ENCODE results near the gene UBL5.

- TF ChIP-seq, protein P1, sequence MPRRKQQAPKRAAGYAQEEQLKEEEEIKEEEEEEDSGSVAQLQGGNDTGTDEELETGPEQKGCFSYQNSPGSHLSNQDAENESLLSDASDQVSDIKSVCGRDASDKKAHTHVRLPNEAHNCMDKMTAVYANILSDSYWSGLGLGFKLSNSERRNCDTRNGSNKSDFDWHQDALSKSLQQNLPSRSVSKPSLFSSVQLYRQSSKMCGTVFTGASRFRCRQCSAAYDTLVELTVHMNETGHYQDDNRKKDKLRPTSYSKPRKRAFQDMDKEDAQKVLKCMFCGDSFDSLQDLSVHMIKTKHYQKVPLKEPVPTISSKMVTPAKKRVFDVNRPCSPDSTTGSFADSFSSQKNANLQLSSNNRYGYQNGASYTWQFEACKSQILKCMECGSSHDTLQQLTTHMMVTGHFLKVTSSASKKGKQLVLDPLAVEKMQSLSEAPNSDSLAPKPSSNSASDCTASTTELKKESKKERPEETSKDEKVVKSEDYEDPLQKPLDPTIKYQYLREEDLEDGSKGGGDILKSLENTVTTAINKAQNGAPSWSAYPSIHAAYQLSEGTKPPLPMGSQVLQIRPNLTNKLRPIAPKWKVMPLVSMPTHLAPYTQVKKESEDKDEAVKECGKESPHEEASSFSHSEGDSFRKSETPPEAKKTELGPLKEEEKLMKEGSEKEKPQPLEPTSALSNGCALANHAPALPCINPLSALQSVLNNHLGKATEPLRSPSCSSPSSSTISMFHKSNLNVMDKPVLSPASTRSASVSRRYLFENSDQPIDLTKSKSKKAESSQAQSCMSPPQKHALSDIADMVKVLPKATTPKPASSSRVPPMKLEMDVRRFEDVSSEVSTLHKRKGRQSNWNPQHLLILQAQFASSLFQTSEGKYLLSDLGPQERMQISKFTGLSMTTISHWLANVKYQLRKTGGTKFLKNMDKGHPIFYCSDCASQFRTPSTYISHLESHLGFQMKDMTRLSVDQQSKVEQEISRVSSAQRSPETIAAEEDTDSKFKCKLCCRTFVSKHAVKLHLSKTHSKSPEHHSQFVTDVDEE (CRISPR knock-in tag; IDR thresholded peaks at IDR 0.05): no peak
- TF ChIP-seq PPARA (CRISPR knock-in tag; IDR thresholded peaks at IDR 0.05; ENCODE audit: borderline replicate concordance) (no peak), GLIS3 (CRISPR knock-in tag; IDR thresholded peaks at IDR 0.05) (no peak), PATZ1 (CRISPR knock-in tag; IDR thresholded peaks at IDR 0.05; ENCODE audit: borderline replicate concordance) (no peak), RARB (CRISPR knock-in tag; IDR thresholded peaks at IDR 0.05) (no peak), ISL1 (CRISPR knock-in tag; IDR thresholded peaks at IDR 0.05) (no peak), POU6F1 (CRISPR knock-in tag; IDR thresholded peaks at IDR 0.05; ENCODE audit: borderline replicate concordance, low read depth) (no peak), ZC3H10 (CRISPR knock-in tag; IDR thresholded peaks at IDR 0.05) (no peak), TOX (CRISPR knock-in tag; IDR thresholded peaks at IDR 0.05; ENCODE audit: borderline replicate concordance) (no peak), BACH2 (CRISPR knock-in tag; IDR thresholded peaks at IDR 0.05; ENCODE audit: borderline replicate concordance) (no peak), ZFP3 (CRISPR knock-in tag; IDR thresholded peaks at IDR 0.05) (no peak)
- TF ChIP-seq, protein P2, sequence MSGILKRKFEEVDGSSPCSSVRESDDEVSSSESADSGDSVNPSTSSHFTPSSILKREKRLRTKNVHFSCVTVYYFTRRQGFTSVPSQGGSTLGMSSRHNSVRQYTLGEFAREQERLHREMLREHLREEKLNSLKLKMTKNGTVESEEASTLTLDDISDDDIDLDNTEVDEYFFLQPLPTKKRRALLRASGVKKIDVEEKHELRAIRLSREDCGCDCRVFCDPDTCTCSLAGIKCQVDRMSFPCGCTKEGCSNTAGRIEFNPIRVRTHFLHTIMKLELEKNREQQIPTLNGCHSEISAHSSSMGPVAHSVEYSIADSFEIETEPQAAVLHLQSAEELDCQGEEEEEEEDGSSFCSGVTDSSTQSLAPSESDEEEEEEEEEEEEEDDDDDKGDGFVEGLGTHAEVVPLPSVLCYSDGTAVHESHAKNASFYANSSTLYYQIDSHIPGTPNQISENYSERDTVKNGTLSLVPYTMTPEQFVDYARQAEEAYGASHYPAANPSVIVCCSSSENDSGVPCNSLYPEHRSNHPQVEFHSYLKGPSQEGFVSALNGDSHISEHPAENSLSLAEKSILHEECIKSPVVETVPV (CRISPR knock-in tag; IDR thresholded peaks at IDR 0.05): no peak
These were observed 40.9 kb upstream of the UBL5 start for GRCh38 chr19:9786819-9787218.
